Measurements from ENCODE around the gene PLCB3.

GRCh38 chr11:64284048-64284961, 33.0 kb downstream of the PLCB3 start, which contains the start of gene BAD:
- no peak for TF ChIP-seq CTCF (IDR thresholded peaks at IDR 0.05)
- TF ChIP-seq EP300 (IDR thresholded peaks at IDR 0.05) = no peak
- TF ChIP-seq POLR2A (IDR thresholded peaks at IDR 0.05) = peak; percentile 39 to 78
- peak; percentile 74 to 83 (median 80) for TF ChIP-seq POLR2AphosphoS5 (IDR thresholded peaks at IDR 0.05)

All from sigmoid colon (tissue), 4 donors.